ENCODE results near the gene KMT2A. TPM values are rescaled to one million over a fixed set of nuclear protein-coding genes. Genes with fewer than 3 reads are reported as not detected.
"Not testable (repeated sequence)": the region's sequence is repeated elsewhere in the genome, so short reads cannot be mapped to it uniquely, and the experiment has no call there.

Gene KMT2A
- total and polyA plus RNA-seq, 2 experiments from 2014 or later: 34.3 to 72.2 TPM

DNA sequence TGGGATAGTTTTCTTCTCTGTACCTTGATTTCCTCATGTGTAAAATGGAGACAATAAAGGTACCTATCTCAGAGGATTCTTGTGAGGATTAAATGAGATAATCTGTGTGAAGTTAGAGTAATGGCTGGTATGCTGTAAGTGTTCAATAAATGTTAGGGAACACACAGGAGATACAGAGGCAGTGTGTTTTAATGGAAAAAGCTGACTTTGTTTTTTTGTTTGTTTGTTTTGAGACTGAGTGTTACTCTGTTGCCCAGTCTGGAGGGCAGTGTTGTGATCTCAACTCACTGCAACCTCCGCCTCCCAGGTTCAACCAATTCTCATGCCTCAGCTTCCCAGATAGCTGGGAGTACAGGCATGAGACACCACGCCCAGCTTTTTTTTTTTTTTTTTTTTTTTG is 133.4 kb downstream of the KMT2A start (continued):
- TF ChIP-seq, protein P1, sequence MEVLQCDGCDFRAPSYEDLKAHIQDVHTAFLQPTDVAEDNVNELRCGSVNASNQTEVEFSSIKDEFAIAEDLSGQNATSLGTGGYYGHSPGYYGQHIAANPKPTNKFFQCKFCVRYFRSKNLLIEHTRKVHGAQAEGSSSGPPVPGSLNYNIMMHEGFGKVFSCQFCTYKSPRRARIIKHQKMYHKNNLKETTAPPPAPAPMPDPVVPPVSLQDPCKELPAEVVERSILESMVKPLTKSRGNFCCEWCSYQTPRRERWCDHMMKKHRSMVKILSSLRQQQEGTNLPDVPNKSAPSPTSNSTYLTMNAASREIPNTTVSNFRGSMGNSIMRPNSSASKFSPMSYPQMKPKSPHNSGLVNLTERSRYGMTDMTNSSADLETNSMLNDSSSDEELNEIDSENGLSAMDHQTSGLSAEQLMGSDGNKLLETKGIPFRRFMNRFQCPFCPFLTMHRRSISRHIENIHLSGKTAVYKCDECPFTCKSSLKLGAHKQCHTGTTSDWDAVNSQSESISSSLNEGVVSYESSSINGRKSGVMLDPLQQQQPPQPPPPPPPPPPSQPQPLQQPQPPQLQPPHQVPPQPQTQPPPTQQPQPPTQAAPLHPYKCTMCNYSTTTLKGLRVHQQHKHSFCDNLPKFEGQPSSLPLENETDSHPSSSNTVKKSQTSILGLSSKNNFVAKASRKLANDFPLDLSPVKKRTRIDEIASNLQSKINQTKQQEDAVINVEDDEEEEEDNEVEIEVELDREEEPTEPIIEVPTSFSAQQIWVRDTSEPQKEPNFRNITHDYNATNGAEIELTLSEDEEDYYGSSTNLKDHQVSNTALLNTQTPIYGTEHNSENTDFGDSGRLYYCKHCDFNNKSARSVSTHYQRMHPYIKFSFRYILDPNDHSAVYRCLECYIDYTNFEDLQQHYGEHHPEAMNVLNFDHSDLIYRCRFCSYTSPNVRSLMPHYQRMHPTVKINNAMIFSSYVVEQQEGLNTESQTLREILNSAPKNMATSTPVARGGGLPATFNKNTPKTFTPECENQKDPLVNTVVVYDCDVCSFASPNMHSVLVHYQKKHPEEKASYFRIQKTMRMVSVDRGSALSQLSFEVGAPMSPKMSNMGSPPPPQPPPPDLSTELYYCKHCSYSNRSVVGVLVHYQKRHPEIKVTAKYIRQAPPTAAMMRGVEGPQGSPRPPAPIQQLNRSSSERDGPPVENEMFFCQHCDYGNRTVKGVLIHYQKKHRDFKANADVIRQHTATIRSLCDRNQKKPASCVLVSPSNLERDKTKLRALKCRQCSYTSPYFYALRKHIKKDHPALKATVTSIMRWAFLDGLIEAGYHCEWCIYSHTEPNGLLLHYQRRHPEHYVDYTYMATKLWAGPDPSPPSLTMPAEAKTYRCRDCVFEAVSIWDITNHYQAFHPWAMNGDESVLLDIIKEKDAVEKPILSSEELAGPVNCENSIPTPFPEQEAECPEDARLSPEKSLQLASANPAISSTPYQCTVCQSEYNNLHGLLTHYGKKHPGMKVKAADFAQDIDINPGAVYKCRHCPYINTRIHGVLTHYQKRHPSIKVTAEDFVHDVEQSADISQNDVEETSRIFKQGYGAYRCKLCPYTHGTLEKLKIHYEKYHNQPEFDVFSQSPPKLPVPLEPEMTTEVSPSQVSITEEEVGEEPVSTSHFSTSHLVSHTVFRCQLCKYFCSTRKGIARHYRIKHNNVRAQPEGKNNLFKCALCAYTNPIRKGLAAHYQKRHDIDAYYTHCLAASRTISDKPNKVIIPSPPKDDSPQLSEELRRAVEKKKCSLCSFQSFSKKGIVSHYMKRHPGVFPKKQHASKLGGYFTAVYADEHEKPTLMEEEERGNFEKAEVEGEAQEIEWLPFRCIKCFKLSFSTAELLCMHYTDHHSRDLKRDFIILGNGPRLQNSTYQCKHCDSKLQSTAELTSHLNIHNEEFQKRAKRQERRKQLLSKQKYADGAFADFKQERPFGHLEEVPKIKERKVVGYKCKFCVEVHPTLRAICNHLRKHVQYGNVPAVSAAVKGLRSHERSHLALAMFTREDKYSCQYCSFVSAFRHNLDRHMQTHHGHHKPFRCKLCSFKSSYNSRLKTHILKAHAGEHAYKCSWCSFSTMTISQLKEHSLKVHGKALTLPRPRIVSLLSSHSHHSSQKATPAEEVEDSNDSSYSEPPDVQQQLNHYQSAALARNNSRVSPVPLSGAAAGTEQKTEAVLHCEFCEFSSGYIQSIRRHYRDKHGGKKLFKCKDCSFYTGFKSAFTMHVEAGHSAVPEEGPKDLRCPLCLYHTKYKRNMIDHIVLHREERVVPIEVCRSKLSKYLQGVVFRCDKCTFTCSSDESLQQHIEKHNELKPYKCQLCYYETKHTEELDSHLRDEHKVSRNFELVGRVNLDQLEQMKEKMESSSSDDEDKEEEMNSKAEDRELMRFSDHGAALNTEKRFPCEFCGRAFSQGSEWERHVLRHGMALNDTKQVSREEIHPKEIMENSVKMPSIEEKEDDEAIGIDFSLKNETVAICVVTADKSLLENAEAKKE (CRISPR knock-in tag; IDR thresholded peaks at IDR 0.05): no peak
- TF ChIP-seq, protein P2, sequence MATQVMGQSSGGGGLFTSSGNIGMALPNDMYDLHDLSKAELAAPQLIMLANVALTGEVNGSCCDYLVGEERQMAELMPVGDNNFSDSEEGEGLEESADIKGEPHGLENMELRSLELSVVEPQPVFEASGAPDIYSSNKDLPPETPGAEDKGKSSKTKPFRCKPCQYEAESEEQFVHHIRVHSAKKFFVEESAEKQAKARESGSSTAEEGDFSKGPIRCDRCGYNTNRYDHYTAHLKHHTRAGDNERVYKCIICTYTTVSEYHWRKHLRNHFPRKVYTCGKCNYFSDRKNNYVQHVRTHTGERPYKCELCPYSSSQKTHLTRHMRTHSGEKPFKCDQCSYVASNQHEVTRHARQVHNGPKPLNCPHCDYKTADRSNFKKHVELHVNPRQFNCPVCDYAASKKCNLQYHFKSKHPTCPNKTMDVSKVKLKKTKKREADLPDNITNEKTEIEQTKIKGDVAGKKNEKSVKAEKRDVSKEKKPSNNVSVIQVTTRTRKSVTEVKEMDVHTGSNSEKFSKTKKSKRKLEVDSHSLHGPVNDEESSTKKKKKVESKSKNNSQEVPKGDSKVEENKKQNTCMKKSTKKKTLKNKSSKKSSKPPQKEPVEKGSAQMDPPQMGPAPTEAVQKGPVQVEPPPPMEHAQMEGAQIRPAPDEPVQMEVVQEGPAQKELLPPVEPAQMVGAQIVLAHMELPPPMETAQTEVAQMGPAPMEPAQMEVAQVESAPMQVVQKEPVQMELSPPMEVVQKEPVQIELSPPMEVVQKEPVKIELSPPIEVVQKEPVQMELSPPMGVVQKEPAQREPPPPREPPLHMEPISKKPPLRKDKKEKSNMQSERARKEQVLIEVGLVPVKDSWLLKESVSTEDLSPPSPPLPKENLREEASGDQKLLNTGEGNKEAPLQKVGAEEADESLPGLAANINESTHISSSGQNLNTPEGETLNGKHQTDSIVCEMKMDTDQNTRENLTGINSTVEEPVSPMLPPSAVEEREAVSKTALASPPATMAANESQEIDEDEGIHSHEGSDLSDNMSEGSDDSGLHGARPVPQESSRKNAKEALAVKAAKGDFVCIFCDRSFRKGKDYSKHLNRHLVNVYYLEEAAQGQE (IDR thresholded peaks at IDR 0.05; ENCODE audit: unreplicated experiment): no peak

DNA sequence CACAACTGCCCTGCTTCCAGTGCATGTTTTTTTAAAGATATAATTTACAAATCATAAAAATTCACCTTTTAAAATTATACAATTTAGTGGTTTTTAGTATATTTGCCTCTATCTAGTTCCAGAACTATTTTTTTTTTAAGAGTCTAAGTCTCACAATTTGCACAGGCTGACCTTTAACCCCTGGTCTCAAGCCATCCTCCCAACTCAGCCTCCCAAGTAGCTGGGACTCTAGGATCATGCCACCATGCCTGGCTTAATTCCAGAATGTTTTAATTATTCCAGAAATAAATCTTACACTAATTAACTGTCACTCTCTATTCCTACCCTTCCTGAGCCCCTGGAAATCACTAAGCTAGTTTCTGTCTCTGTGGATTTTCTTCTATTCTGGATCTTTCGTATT is 134.5 kb downstream of the KMT2A start:
- Histone ChIP-seq H4K20me1 (replicated peaks; ENCODE audit: insufficient read depth) (peaks cover 26% of the 10 kb centered on the region), H3K27me3 (ENCODE audit: insufficient read depth) (no peaks in the 10 kb centered on the region), H3K4me3 (no peak overlapping the region), H3K27ac (ENCODE audit: low read depth) (no peak overlapping the region), H3F3A (replicated peaks; ENCODE audit: low read depth) (peaks cover 5% of the 10 kb centered on the region; the same call in 1 of the 2 replicates), H3K36me3 (ENCODE audit: insufficient read depth) (no peaks in the 10 kb centered on the region), H3K4me2 (no peak overlapping the region), H3K4me1 (ENCODE audit: insufficient read depth) (peaks cover 6% of the 10 kb centered on the region), H3K79me2 (replicated peaks; ENCODE audit: insufficient read depth) (peaks cover 34% of the 10 kb centered on the region), H2AFZ (no peak overlapping the region), H3K9me2 (ENCODE audit: insufficient read depth) (no peaks in the 10 kb centered on the region)
- no peaks in the 10 kb centered on the region for H3K36me3 Mint-ChIP-seq (ENCODE audit: low read depth)
- peaks cover 7% of the 10 kb centered on the region for H3K4me1 Mint-ChIP-seq
- no peak overlapping the region for H3K4me3 Mint-ChIP-seq
- TF ChIP-seq, protein P2 (IDR thresholded peaks at IDR 0.05; ENCODE audit: unreplicated experiment): no peak
- TF ChIP-seq EZH2phosphoT487 (IDR thresholded peaks at IDR 0.05; ENCODE audit: unreplicated experiment): no peak
- no peak for DNase-seq (ENCODE audit: low spot score)
- ATAC-seq: no peak
- H3K27me3 Mint-ChIP-seq (ENCODE audit: insufficient read depth, low read depth, poor library complexity): peaks cover 6% of the 10 kb centered on the region
- H3K27ac Mint-ChIP-seq: no peak overlapping the region
- no peaks in the 10 kb centered on the region for H3K9me3 Mint-ChIP-seq

DNA sequence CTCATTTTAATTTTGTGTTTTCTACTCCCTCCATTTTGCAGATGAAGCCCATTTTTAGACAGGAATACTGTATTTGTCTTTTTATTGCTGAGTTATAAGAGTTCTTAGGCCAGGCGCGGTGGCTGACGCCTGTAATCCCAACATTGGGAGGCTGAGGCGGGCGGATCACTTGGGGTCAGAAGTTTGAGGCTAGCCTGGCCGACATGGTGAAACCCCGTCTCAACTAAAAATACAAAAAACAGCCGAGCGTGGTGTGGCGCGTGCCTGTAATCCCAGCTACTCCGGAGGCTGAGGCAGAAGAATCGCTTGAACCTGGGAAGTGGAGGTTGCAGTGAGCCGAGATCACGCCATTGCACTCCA is 135.4 kb downstream of the KMT2A start:
- peak overlapping the region; percentile 71 for H3K4me2 ChIP-seq
- peak overlapping the region; percentile 90 for H2AFZ ChIP-seq
- H3K4me1 ChIP-seq (ENCODE audit: insufficient read depth); H3K9me3 Mint-ChIP-seq; H3F3A ChIP-seq (replicated peaks; ENCODE audit: low read depth); H3K4me1 Mint-ChIP-seq; H3K36me3 ChIP-seq (ENCODE audit: insufficient read depth); H3K27me3 Mint-ChIP-seq (ENCODE audit: insufficient read depth, low read depth, poor library complexity); H3K9me2 ChIP-seq (ENCODE audit: insufficient read depth); H3K27me3 ChIP-seq (ENCODE audit: insufficient read depth); H3K27ac Mint-ChIP-seq; H3K27ac ChIP-seq (ENCODE audit: low read depth); H3K36me3 Mint-ChIP-seq (ENCODE audit: low read depth): not testable (repeated sequence)
- peaks cover 35% of the 10 kb centered on the region for H4K20me1 ChIP-seq (replicated peaks; ENCODE audit: insufficient read depth)
- DNase-seq (ENCODE audit: low spot score) (peak; percentile 7), ATAC-seq (peak; percentile 20)
- H3K79me2 ChIP-seq (replicated peaks; ENCODE audit: insufficient read depth): peaks cover 43% of the 10 kb centered on the region
- H3K4me3 ChIP-seq: peak overlapping the region; percentile 98
- peak overlapping the region; percentile 91 for H3K4me3 Mint-ChIP-seq
